ENCODE measurements around the gene CEP43. TPM values are rescaled to one million over a fixed set of nuclear protein-coding genes. Genes with fewer than 3 reads are reported as not detected.

The CEP43 gene
- total RNA-seq, 1 experiment from 2014 or later: 15.2 TPM

- Histone ChIP-seq H3K4me2 (ENCODE audit: low read length) (no peak overlapping the region), H3K9me3 (ENCODE audit: low read length) (no peaks in the 10 kb centered on the region), H3K4me3 (ENCODE audit: low read length) (no peak overlapping the region), H3K9me2 (replicated peaks; ENCODE audit: low read length) (no peaks in the 10 kb centered on the region), H3K4me1 (ENCODE audit: insufficient read depth, low read length) (peaks cover 7% of the 10 kb centered on the region; the same call in 1 of the 2 replicates), H3K9ac (ENCODE audit: low read length) (no peak overlapping the region), H3K27ac (ENCODE audit: low read length) (no peak overlapping the region), H3K27me3 (ENCODE audit: low read length) (no peaks in the 10 kb centered on the region), H3F3A (ENCODE audit: low read length, unreplicated experiment) (no peaks in the 10 kb centered on the region), H3K36me3 (ENCODE audit: low read depth, low read length) (no peaks in the 10 kb centered on the region), H2AFZ (ENCODE audit: low read length) (no peak overlapping the region), H4K20me1 (ENCODE audit: low read length) (no peaks in the 10 kb centered on the region), H3K79me2 (ENCODE audit: low read length) (peaks cover 53% of the 10 kb centered on the region)
- TF ChIP-seq CTCF (conservative IDR thresholded peaks at IDR 0.05; ENCODE audit: low read depth, low read length) (no peak), EZH2 (IDR thresholded peaks at IDR 0.05; ENCODE audit: low read length, unreplicated experiment) (no peak), EZH2phosphoT487 (IDR thresholded peaks at IDR 0.05; ENCODE audit: borderline replicate concordance, low read length) (no peak)
- DNase-seq (no peak), ATAC-seq (no peak)
- POLR2A ChIA-PET (ENCODE audit: unreplicated experiment): no interaction called here
- CTCF ChIA-PET: no interaction called here
- intact Hi-C loops (cut with micrococcal nuclease): loop anchor here (5.0 kb wide), 1 partner anchor 64 kb away; no protein-coding TSS in a partner anchor
- BruUV-seq (replicated peaks): no TSS peak
Observed at GRCh38 chr6:166996406-166996805, 2.8 kb upstream of the CEP43 start.

- no peak overlapping the region for H3K9ac ChIP-seq (ENCODE audit: low read length)
- H3K9me2 ChIP-seq (replicated peaks; ENCODE audit: low read length): no peaks in the 10 kb centered on the region
- ChIA-PET POLR2A (ENCODE audit: unreplicated experiment) (no interaction called here), CTCF (no interaction called here)
- DNase-seq (no peak), ATAC-seq (no peak)
- H3K4me3 ChIP-seq (ENCODE audit: low read length): peak overlapping the region; percentile 93
- H3F3A ChIP-seq (ENCODE audit: low read length, unreplicated experiment): no peaks in the 10 kb centered on the region
- intact Hi-C loops (cut with micrococcal nuclease): loop anchor here (1.0 to 5.0 kb wide), 2 partner anchors 65 to 145 kb away; no protein-coding TSS in a partner anchor
- H4K20me1 ChIP-seq (ENCODE audit: low read length): no peaks in the 10 kb centered on the region
- no peaks in the 10 kb centered on the region for H3K27me3 ChIP-seq (ENCODE audit: low read length)
- H3K36me3 ChIP-seq (ENCODE audit: low read depth, low read length): 0 out of 2 replicates have a peak, but pooled peaks cover 4% of the 10 kb centered on the region
- H3K9me3 ChIP-seq (ENCODE audit: low read length): no peaks in the 10 kb centered on the region
- H3K27ac ChIP-seq (ENCODE audit: low read length): no peak overlapping the region
- H3K4me1 ChIP-seq (ENCODE audit: insufficient read depth, low read length): peaks cover 7% of the 10 kb centered on the region; the same call in 1 of the 2 replicates
- H2AFZ ChIP-seq (ENCODE audit: low read length): no peak overlapping the region
- peak overlapping the region; percentile 77 for H3K4me2 ChIP-seq (ENCODE audit: low read length)
- peaks cover 62% of the 10 kb centered on the region for H3K79me2 ChIP-seq (ENCODE audit: low read length)
- no peak for TF ChIP-seq EZH2 (IDR thresholded peaks at IDR 0.05; ENCODE audit: low read length, unreplicated experiment)
- no peak for TF ChIP-seq EZH2phosphoT487 (IDR thresholded peaks at IDR 0.05; ENCODE audit: borderline replicate concordance, low read length)
- no peak for TF ChIP-seq CTCF (conservative IDR thresholded peaks at IDR 0.05; ENCODE audit: low read depth, low read length)
- TSS peak; percentile 31 for BruUV-seq (replicated peaks)
Observed at GRCh38 chr6:166997348-166997747, 1.8 kb upstream of the CEP43 start.

GRCh38 chr6:166997768-166998255 is 1.4 kb upstream of the CEP43 start:
- peak; percentile 76 for DNase-seq
- Histone ChIP-seq H3K9me3 (ENCODE audit: low read length) (no peaks in the 10 kb centered on the region), H3K4me1 (ENCODE audit: insufficient read depth, low read length) (peaks cover 7% of the 10 kb centered on the region; the same call in 1 of the 2 replicates), H4K20me1 (ENCODE audit: low read length) (no peaks in the 10 kb centered on the region), H3K4me2 (ENCODE audit: low read length) (peak overlapping the region; percentile 92), H3K27me3 (ENCODE audit: low read length) (no peaks in the 10 kb centered on the region), H3K9me2 (replicated peaks; ENCODE audit: low read length) (no peaks in the 10 kb centered on the region), H3K4me3 (ENCODE audit: low read length) (peak overlapping the region; percentile 93), H3K79me2 (ENCODE audit: low read length) (peaks cover 66% of the 10 kb centered on the region), H3K9ac (ENCODE audit: low read length) (peak overlapping the region; percentile 78; the same call in 1 of the 2 replicates), H3K36me3 (ENCODE audit: low read depth, low read length) (peaks cover 6% of the 10 kb centered on the region; the same call in 1 of the 2 replicates), H3F3A (ENCODE audit: low read length, unreplicated experiment) (no peaks in the 10 kb centered on the region), H3K27ac (ENCODE audit: low read length) (no peak overlapping the region), H2AFZ (ENCODE audit: low read length) (no peak overlapping the region)
- peak; percentile 51 for ATAC-seq
- ChIA-PET POLR2A (ENCODE audit: unreplicated experiment) (no interaction called here), CTCF (no interaction called here)
- no TSS peak for BruUV-seq (replicated peaks)
- intact Hi-C loops (cut with micrococcal nuclease): loop anchor here (1.0 to 5.0 kb wide), 3 partner anchors 41 to 144 kb away; partner anchors contain the start of gene RNASET2
- TF ChIP-seq EZH2 (IDR thresholded peaks at IDR 0.05; ENCODE audit: low read length, unreplicated experiment) (no peak), CTCF (conservative IDR thresholded peaks at IDR 0.05; ENCODE audit: low read depth, low read length) (peak; percentile 30)

All from PC-3 (cell line).